HFFc6 (cell line): ENCODE measurements around the gene CCDC196. TPM values are rescaled to one million over a fixed set of nuclear protein-coding genes. Genes with fewer than 3 reads are reported as not detected.
"Not testable (repeated sequence)": the region's sequence is repeated elsewhere in the genome, so short reads cannot be mapped to it uniquely, and the experiment has no call there.

ENCODE experiments used
- DNase-seq: peaks from one replicate; pipeline ENCODE4 v3.0.0-alpha.2; 2018
- H3K27ac Mint-ChIP-seq: 2 replicates; pipeline ENCODE4 v1.8.0; 2020; ENCODE audit warnings: mild to moderate bottlenecking, mixed read lengths
- H3K27me3 Mint-ChIP-seq: 2 replicates; pipeline ENCODE4 v1.8.0; 2021; ENCODE audit warnings: mild to moderate bottlenecking, moderate library complexity, mixed read lengths; ENCODE audit not compliant: insufficient read depth
- H3K36me3 Mint-ChIP-seq: 2 replicates; pipeline ENCODE4 v1.8.0; 2021; ENCODE audit warnings: low read depth, mixed read lengths
- H3K4me1 Mint-ChIP-seq: 2 replicates; pipeline ENCODE4 v1.8.0; 2020; ENCODE audit warnings: low read depth, mixed read lengths
- H3K4me3 Mint-ChIP-seq: 2 replicates; pipeline ENCODE4 v1.8.0; 2020; ENCODE audit warnings: mild to moderate bottlenecking, moderate library complexity, mixed read lengths
- H3K9me3 Mint-ChIP-seq: 2 replicates; pipeline ENCODE4 v1.8.0; 2020; ENCODE audit warnings: mild to moderate bottlenecking, mixed read lengths
- CTCF ChIP-seq: fragments of 200-600 bp; sonication (generic); IDR thresholded peaks from 2 replicates; pipeline ENCODE4 v1.5.0; 2021; ENCODE audit warnings: antibody characterized with exemption, mild to moderate bottlenecking
- total RNA-seq, 6 experiments: library from RNA; stranded (reverse); fragmentation: NEBNext Ultra II Directional; extraction: Animal tissue kit (Norgen Biotek cat#: 25700); gene quantifications; 2 replicates in 1 of 6; 3 replicates in 5 of 6; pipeline ENCODE4 v1.2.3, GENCODE V29; 2021

CCDC196 gene
- total RNA-seq, 6 experiments from 2014 or later: not detected

- DNase-seq: peak; percentile 45
- H3K27ac Mint-ChIP-seq: no peak overlapping the region
Measured at GRCh38 chr14:66495218-66496098, 9.3 kb downstream of the CCDC196 start.

GRCh38 chr14:66496188-66496807 is 10.1 kb downstream of the CCDC196 start:
- H3K27me3 Mint-ChIP-seq: no peaks in the 10 kb centered on the region; the same call in none of the 2 replicates
- H3K9me3 Mint-ChIP-seq: no peaks in the 10 kb centered on the region
- no peaks in the 10 kb centered on the region for H3K4me1 Mint-ChIP-seq
- no peak for TF ChIP-seq CTCF
- H3K27ac Mint-ChIP-seq: no peak overlapping the region
- no peak for DNase-seq
- H3K4me3 Mint-ChIP-seq: no peak overlapping the region
- H3K36me3 Mint-ChIP-seq: no peaks in the 10 kb centered on the region

More at GRCh38 chr14:66495218-66496098, 9.3 kb downstream of the CCDC196 start:
- H3K27me3 Mint-ChIP-seq: no peaks in the 10 kb centered on the region; the same call in none of the 2 replicates
- TF ChIP-seq CTCF: peak; percentile 86
- no peaks in the 10 kb centered on the region for H3K36me3 Mint-ChIP-seq
- no peaks in the 10 kb centered on the region for H3K4me1 Mint-ChIP-seq
- peak overlapping the region; percentile 27; the same call in 1 of the 2 replicates for H3K4me3 Mint-ChIP-seq
- no peaks in the 10 kb centered on the region for H3K9me3 Mint-ChIP-seq

- Mint-ChIP-seq H3K4me1 (no peaks in the 10 kb centered on the region), H3K27ac (no peak overlapping the region), H3K9me3 (no peaks in the 10 kb centered on the region), H3K4me3 (no peak overlapping the region), H3K27me3 (no peaks in the 10 kb centered on the region; the same call in none of the 2 replicates), H3K36me3 (no peaks in the 10 kb centered on the region)
- TF ChIP-seq CTCF: no peak
- no peak for DNase-seq
Measured at GRCh38 chr14:66496911-66497310, 10.7 kb downstream of the CCDC196 start.

GRCh38 chr14:66498311-66498710 is 12.1 kb downstream of the CCDC196 start:
- Mint-ChIP-seq H3K9me3 (no peaks in the 10 kb centered on the region), H3K27ac (no peak overlapping the region)

GRCh38 chr14:66501592-66501991 is 15.4 kb downstream of the CCDC196 start:
- no peak for DNase-seq
- Mint-ChIP-seq H3K4me3 (no peak overlapping the region), H3K27me3 (no peaks in the 10 kb centered on the region; the same call in none of the 2 replicates)

More at GRCh38 chr14:66498311-66498710, 12.1 kb downstream of the CCDC196 start:
- Mint-ChIP-seq H3K36me3 (no peaks in the 10 kb centered on the region), H3K4me3 (no peak overlapping the region), H3K27me3 (no peaks in the 10 kb centered on the region; the same call in none of the 2 replicates), H3K4me1 (no peaks in the 10 kb centered on the region)
- TF ChIP-seq CTCF: no peak
- no peak for DNase-seq

GRCh38 chr14:66502836-66503235 is 16.7 kb downstream of the CCDC196 start:
- H3K27ac Mint-ChIP-seq, H3K27me3 Mint-ChIP-seq, H3K4me1 Mint-ChIP-seq, H3K9me3 Mint-ChIP-seq, H3K4me3 Mint-ChIP-seq, DNase-seq, H3K36me3 Mint-ChIP-seq: not testable (repeated sequence)

More at GRCh38 chr14:66501592-66501991, 15.4 kb downstream of the CCDC196 start:
- Mint-ChIP-seq H3K9me3 (no peaks in the 10 kb centered on the region), H3K4me1 (no peaks in the 10 kb centered on the region), H3K36me3 (no peaks in the 10 kb centered on the region), H3K27ac (no peak overlapping the region)
- no peak for TF ChIP-seq CTCF
